GM19025 (cell line): Measurements from ENCODE around the gene ATXN1L.
"Not testable (repeated sequence)": the region's sequence is repeated elsewhere in the genome, so short reads cannot be mapped to it uniquely, and the experiment has no call there.

ENCODE experiments used
- ATAC-seq: cut with Tn5 transposase; IDR thresholded peaks from one replicate; pipeline ENCODE4 v1.9.1; 2021; ENCODE audit warnings: mild to moderate bottlenecking, low read depth, moderate library complexity; ENCODE audit not compliant: unreplicated experiment

ATXN1L gene

GRCh38 chr16:71852158-71852557, 6.4 kb downstream of the ATXN1L start:
- ATAC-seq = no peak

GRCh38 chr16:71852561-71852960, 6.8 kb downstream of the ATXN1L start:
- no peak for ATAC-seq

GRCh38 chr16:71853413-71853812, 7.6 kb downstream of the ATXN1L start:
- peak; percentile 63 for ATAC-seq

- no peak for ATAC-seq
These were observed 8.7 kb downstream of the ATXN1L start for GRCh38 chr16:71854369-71854948.

- no peak for ATAC-seq
These were observed 10.3 kb downstream of the ATXN1L start for GRCh38 chr16:71855937-71856662.

GRCh38 chr16:71859762-71860521, 14.2 kb downstream of the ATXN1L start:
- no peak for ATAC-seq

- ATAC-seq = no peak
These were observed 18.2 kb downstream of the ATXN1L start for GRCh38 chr16:71863995-71864394.

- ATAC-seq = no peak
These were observed 19.5 kb downstream of the ATXN1L start for GRCh38 chr16:71865173-71865863.

- not testable (repeated sequence) for ATAC-seq
These were observed 21.4 kb downstream of the ATXN1L start for GRCh38 chr16:71867175-71867574.

GRCh38 chr16:71867939-71868338, 22.2 kb downstream of the ATXN1L start:
- ATAC-seq = no peak

- ATAC-seq = no peak
These were observed 23.3 kb downstream of the ATXN1L start for GRCh38 chr16:71869089-71869488.

- ATAC-seq = no peak
These were observed 25.0 kb downstream of the ATXN1L start for GRCh38 chr16:71870818-71871217.

GRCh38 chr16:71873199-71873598, 27.4 kb downstream of the ATXN1L start:
- no peak for ATAC-seq

GRCh38 chr16:71878911-71879310, 33.1 kb downstream of the ATXN1L start:
- ATAC-seq = no peak

- ATAC-seq = no peak
These were observed 34.4 kb downstream of the ATXN1L start for GRCh38 chr16:71880176-71880575.

GRCh38 chr16:71882505-71883167, 36.9 kb downstream of the ATXN1L start:
- ATAC-seq = peak; percentile 30

GRCh38 chr16:71883168-71883848, 37.5 kb downstream of the ATXN1L start:
- ATAC-seq = peak; percentile 32

GRCh38 chr16:71883849-71884638, 38.3 kb downstream of the ATXN1L start, which contains the start of gene ZNF821:
TSS of gene ZNF821 (minus strand) at chr16:71884182. CDS start at chr16:71879946, 4,236 bp downstream.
- ATAC-seq = peak; percentile 44

- ATAC-seq = no peak
These were observed 39.5 kb downstream of the ATXN1L start for GRCh38 chr16:71885261-71885650.
